ENCODE results near the gene CIDEC. TPM values are rescaled to one million over a fixed set of nuclear protein-coding genes. Genes with fewer than 3 reads are reported as not detected.

The CIDEC gene, protein sequence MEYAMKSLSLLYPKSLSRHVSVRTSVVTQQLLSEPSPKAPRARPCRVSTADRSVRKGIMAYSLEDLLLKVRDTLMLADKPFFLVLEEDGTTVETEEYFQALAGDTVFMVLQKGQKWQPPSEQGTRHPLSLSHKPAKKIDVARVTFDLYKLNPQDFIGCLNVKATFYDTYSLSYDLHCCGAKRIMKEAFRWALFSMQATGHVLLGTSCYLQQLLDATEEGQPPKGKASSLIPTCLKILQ
- total RNA-seq: not detected in 2 replicates

DNA sequence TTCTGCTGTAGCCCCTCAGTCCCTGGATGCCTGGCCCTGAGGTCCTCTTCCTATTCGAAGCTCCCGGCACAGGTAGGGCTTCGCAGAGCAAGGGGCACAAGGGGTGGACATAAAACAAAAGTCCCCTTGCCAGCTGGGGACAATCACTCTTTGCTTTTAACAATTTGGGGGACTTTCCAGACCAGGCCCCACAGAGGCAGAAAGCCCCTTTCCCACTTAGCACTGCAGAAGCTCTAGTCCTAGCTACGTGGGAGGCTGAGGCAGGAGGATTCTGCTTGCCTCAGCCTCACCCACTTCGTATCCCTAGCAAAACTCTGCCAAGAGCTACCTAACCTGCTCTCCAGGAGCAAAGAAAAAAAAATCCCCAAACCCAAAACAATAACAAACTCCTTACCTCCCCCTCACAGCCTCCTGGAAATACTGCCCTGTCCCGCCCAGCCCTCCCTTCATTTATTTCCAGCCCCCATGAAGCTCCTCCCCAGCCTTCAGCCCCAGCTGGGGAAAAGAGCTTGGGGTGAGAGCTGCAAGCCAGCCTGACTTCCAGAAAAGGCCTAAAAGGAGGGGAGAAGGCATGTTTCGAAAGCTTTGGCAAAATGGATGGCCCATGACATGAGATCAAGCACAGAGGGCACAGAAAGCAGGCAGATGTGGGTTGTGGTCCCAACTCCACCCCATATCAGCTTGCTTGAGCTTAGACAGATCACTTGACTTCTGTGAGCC lies at the start of gene CIDEC:
TSS of gene CIDEC (minus strand) at position 424 of the 720 bp plus-strand sequence. CDS start 1,767 bp downstream, outside the sequence.
- Mint-ChIP-seq H3K9me3 (no peaks in the 10 kb centered on the region), H3K4me3 (no peak within 1 kb of the TSS), H3K4me1 (no peaks in the 10 kb centered on the region), H3K27ac (no peak within 1 kb of the TSS), H3K36me3 (ENCODE audit: low read depth) (no peaks in the 10 kb centered on the region), H3K27me3 (peaks cover 2% of the 10 kb centered on the region)
- intact Hi-C loops (cut with micrococcal nuclease): no loop called here
- DNase-seq: no peak

DNA sequence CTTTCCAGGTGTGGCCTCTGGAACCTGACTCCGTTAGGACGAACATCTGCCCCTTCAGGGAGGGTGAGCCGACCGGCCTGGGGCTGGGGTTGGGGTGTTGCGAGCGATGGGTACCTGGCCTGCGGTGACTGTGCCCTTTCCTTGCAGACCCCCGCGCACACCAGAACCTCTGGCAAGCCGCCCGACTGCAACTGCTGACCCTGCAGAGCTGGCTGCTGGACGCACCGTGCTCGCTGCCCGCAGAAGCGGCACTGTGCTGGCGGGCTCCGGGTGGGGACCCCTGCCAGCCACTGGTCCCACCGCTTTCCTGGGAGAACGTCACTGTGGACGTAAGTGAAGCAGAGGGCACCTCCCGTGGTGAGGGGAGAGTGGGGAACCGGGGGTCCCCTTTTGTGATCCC lies 48.1 kb upstream of the CIDEC start:
- peaks cover 13% of the 10 kb centered on the region for H3K4me1 Mint-ChIP-seq
- DNase-seq: no peak

DNA sequence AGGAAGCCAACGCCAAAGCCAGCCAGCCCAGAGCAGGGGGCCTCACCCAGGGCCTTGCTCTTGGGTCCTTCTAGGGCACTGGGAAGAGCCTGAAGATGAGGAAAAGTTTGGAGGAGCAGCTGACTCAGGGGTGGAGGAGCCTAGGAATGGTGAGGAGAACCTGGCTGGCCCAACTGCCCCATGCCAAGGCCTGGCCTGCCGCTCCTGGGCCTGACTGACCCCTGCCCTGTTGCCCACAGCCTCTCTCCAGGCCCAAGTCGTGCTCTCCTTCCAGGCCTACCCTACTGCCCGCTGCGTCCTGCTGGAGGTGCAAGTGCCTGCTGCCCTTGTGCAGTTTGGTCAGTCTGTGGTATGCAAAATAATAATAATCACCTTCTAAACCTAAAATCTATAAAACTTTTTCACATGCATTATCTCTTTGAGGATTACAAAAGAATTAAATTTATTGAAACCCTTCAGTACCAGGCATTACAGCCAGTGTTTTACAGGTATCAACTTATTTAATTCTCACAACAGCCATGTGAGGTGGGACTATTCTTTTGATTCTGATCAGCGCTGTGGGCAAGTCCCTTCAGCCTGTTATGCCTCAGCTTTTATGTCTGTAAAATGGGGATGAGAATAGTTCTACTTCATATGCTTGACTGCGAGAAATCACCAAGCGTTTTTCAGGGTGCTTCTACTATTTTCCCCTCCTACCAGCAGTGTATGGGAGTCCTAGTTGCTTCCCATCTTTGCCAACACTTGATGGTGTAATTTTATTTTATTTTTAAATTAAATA lies 38.4 kb upstream of the CIDEC start:
- Mint-ChIP-seq H3K36me3 (ENCODE audit: low read depth) (no peaks in the 10 kb centered on the region), H3K27ac (no peak overlapping the region), H3K4me1 (peaks cover 11% of the 10 kb centered on the region), H3K27me3 (no peaks in the 10 kb centered on the region), H3K9me3 (no peaks in the 10 kb centered on the region), H3K4me3 (no peak overlapping the region)
- no peak for DNase-seq
- intact Hi-C loops (cut with micrococcal nuclease): no loop called here

More for the DNA sequence above, 48.1 kb upstream of the CIDEC start:
- Mint-ChIP-seq H3K27me3 (peaks cover 7% of the 10 kb centered on the region), H3K36me3 (ENCODE audit: low read depth) (no peaks in the 10 kb centered on the region), H3K27ac (no peak overlapping the region), H3K4me3 (no peak overlapping the region), H3K9me3 (no peaks in the 10 kb centered on the region)
- intact Hi-C loops (cut with micrococcal nuclease): no loop called here

DNA sequence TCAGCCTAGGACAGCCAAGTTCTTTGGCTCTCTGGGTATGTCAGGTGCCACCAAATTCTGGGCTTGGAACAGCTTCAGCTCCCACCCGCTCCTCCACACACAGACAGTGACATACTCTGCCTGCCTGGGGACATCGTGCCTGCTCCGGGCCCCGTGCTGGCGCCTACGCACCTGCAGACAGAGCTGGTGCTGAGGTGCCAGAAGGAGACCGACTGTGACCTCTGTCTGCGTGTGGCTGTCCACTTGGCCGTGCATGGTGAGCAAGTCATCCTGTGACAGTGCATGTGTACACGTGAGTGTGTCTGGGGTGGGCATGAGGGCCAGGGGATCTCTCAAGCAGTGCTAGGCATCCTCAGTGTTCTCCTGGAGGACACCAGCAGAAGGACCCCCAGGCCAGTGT lies 37.8 kb upstream of the CIDEC start:
- no peak overlapping the region for H3K4me3 Mint-ChIP-seq
- intact Hi-C loops (cut with micrococcal nuclease): loop anchor here (2.0 kb wide), 1 partner anchor 15 kb away; the partner anchor contains the start of gene IL17RE
- H3K36me3 Mint-ChIP-seq (ENCODE audit: low read depth): no peaks in the 10 kb centered on the region
- DNase-seq: no peak
- no peaks in the 10 kb centered on the region for H3K9me3 Mint-ChIP-seq
- H3K27ac Mint-ChIP-seq: no peak overlapping the region
- H3K27me3 Mint-ChIP-seq: no peaks in the 10 kb centered on the region
- H3K4me1 Mint-ChIP-seq: peaks cover 11% of the 10 kb centered on the region

DNA sequence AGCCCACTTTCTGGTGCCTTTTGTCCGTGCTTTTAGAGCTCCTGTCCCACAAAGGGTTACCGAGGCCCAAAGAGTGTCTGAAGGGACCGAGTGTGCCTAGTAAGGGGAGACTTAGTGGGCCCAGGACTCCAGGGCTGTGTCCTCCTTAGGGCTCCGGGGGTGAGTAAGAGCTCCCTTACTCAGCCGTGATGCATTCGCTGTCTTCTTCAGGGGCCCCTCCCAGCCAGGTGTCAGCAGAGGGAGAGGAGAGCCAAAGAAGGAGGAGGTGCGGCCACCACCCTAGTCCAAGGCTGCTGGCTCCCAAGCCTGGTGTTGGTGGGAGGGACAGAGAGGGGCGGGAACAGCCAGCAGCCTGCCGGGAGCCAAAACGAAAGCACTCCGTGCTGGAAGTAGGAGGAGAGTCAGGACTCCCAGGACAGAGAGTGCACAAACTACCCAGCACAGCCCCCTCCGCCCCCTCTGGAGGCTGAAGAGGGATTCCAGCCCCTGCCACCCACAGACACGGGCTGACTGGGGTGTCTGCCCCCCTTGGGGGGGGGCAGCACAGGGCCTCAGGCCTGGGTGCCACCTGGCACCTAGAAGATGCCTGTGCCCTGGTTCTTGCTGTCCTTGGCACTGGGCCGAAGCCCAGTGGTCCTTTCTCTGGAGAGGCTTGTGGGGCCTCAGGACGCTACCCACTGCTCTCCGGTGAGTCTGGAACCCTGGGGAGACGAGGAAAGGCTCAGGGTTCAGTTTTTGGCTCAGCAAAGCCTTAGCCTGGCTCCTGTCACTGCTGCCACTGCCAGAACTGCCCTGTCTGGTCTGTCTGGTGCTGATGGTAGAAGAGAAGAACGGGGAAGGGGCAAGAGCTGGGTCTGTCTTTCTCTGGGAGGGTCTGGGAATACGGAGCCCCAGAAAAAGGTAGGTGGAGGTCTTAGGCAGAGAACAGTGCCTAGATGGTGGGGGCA lies 37.0 kb upstream of the CIDEC start, which contains the start of gene IL17RC:
TSS of gene IL17RC (plus strand) at position 365 of the 947 bp plus-strand sequence. CDS start at position 583, 218 bp downstream.
- Mint-ChIP-seq H3K9me3 (no peaks in the 10 kb centered on the region), H3K4me1 (peaks cover 14% of the 10 kb centered on the region), H3K36me3 (ENCODE audit: low read depth) (peaks cover 2% of the 10 kb centered on the region), H3K27ac (peak within 1 kb of the TSS; percentile 71), H3K27me3 (peaks cover 2% of the 10 kb centered on the region), H3K4me3 (peak within 1 kb of the TSS; percentile 77)
- intact Hi-C loops (cut with micrococcal nuclease): loop anchor here (2.0 kb wide), 1 partner anchor 14 kb away; the partner anchor contains the start of gene IL17RE
- peak; percentile 73 for DNase-seq

DNA sequence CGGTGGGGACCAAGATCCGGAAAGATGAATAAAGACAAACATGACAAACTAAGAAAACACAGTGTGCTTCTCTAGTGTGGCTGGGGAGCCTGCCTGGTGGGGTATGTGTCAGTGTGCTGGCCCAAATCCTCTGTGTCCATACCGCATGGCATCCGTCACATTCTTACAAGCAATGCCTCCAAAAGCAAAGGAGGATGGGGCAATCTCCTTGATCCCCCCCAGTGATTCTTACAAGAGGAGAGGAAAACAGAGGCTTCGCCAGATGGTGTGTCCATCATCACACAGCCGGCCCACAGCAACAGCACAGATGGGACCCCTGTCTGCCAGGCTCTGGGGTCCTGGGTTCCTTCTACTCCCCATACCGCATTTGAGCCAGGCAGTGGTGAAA lies 36.3 kb upstream of the CIDEC start:
- no peak for DNase-seq
- H3K9me3 Mint-ChIP-seq: no peaks in the 10 kb centered on the region
- H3K27me3 Mint-ChIP-seq: peaks cover 2% of the 10 kb centered on the region
- H3K27ac Mint-ChIP-seq: peak overlapping the region; percentile 56
- H3K4me3 Mint-ChIP-seq: peak overlapping the region; percentile 77
- peaks cover 2% of the 10 kb centered on the region for H3K36me3 Mint-ChIP-seq (ENCODE audit: low read depth)
- peaks cover 14% of the 10 kb centered on the region for H3K4me1 Mint-ChIP-seq
- intact Hi-C loops (cut with micrococcal nuclease): loop anchor here (2.0 kb wide), 1 partner anchor 14 kb away; the partner anchor contains the start of gene IL17RE

DNA sequence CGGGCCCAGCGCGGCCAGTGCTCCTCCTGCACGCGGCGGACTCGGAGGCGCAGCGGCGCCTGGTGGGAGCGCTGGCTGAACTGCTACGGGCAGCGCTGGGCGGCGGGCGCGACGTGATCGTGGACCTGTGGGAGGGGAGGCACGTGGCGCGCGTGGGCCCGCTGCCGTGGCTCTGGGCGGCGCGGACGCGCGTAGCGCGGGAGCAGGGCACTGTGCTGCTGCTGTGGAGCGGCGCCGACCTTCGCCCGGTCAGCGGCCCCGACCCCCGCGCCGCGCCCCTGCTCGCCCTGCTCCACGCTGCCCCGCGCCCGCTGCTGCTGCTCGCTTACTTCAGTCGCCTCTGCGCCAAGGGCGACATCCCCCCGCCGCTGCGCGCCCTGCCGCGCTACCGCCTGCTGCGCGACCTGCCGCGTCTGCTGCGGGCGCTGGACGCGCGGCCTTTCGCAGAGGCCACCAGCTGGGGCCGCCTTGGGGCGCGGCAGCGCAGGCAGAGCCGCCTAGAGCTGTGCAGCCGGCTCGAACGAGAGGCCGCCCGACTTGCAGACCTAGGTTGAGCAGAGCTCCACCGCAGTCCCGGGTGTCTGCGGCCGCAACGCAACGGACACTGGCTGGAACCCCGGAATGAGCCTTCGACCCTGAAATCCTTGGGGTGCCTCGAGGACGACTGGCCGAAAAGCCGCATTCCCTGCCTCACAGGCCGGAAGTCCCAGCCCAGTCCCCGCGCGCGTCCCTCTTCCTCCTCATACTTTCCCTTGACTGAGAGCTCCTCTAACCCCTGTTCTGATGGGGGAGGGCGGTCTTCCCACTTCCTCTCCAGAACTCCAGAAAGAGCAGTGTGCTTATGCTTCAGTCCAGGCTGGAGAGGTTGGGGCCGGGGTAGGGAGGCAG lies 35.4 kb upstream of the CIDEC start:
- Mint-ChIP-seq H3K4me1 (peaks cover 14% of the 10 kb centered on the region), H3K9me3 (no peaks in the 10 kb centered on the region), H3K27me3 (peaks cover 2% of the 10 kb centered on the region), H3K4me3 (peak overlapping the region; percentile 77), H3K36me3 (ENCODE audit: low read depth) (peaks cover 2% of the 10 kb centered on the region), H3K27ac (peak overlapping the region; percentile 71)
- DNase-seq: peak; percentile 80
- intact Hi-C loops (cut with micrococcal nuclease): loop anchor here (1.0 to 2.0 kb wide), 3 partner anchors 13 to 25 kb away; partner anchors contain the start of genes CRELD1, IL17RE and JAGN1

DNA sequence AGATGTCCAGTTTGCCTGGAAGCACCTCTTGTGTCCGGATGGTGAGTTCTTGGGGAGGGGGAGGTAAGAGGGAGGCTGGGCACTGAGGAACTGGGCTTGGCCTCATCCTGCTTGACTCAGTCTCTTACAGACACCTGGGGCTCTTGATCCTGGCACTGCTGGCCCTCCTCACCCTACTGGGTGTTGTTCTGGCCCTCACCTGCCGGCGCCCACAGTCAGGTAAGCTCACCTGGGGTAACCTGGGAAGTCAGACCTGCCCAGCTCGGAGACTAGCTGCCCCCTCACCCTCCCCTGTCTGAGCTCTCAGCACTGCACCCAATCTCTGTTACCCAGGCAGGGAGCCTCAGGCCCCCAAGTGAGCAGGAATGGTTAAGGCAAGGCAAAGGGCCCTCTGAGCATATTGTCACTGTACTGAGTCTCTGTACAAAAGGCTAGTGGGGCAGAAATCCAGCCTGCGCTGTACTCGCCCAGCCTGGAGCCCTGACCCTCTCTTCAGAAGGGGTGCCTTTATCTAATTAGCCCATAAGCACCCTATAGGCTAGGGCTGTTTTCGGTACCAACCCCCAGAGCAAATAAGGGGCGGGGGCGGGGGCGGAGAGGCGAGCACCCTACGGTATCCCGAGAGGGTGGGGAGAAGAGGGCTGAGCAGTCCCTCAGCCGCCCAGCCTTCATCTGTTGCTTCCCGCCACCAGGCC lies 34.7 kb upstream of the CIDEC start:
- peaks cover 2% of the 10 kb centered on the region for H3K27me3 Mint-ChIP-seq
- intact Hi-C loops (cut with micrococcal nuclease): loop anchor here (1.0 to 2.0 kb wide), 2 partner anchors 19 to 24 kb away; partner anchors contain the start of genes CRELD1 and JAGN1
- H3K36me3 Mint-ChIP-seq (ENCODE audit: low read depth): peaks cover 2% of the 10 kb centered on the region
- H3K9me3 Mint-ChIP-seq: no peaks in the 10 kb centered on the region
- peak overlapping the region; percentile 77 for H3K4me3 Mint-ChIP-seq
- peak overlapping the region; percentile 29 for H3K27ac Mint-ChIP-seq
- peaks cover 16% of the 10 kb centered on the region for H3K4me1 Mint-ChIP-seq
- DNase-seq: no peak

DNA sequence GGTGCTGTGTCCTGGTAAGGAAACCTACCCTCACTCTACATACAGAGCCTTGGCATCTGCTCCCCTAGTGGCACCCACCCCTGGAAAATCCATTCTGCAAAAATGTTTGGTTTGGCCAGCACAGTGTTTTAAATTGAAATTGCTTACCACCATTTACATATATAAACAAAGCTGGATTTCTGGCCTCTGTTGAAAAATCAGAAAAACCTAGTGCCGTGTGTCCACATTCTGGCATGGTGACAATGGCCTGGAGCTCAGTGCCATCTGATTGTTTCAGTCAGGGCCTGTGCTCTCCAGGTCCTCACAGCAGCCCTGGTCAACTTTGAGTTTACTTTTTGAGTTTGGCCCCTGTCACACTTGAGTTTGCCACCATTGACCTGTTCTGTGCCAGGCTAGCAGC lies 34.0 kb upstream of the CIDEC start:
- no peaks in the 10 kb centered on the region for H3K9me3 Mint-ChIP-seq
- intact Hi-C loops (cut with micrococcal nuclease): loop anchor here (2.0 kb wide), 1 partner anchor 23 kb away; the partner anchor contains the start of gene JAGN1
- no peak overlapping the region for H3K4me3 Mint-ChIP-seq
- H3K27ac Mint-ChIP-seq: no peak overlapping the region
- no peak for DNase-seq
- peaks cover 23% of the 10 kb centered on the region for H3K4me1 Mint-ChIP-seq
- H3K36me3 Mint-ChIP-seq (ENCODE audit: low read depth): peaks cover 2% of the 10 kb centered on the region
- H3K27me3 Mint-ChIP-seq: peaks cover 2% of the 10 kb centered on the region

DNA sequence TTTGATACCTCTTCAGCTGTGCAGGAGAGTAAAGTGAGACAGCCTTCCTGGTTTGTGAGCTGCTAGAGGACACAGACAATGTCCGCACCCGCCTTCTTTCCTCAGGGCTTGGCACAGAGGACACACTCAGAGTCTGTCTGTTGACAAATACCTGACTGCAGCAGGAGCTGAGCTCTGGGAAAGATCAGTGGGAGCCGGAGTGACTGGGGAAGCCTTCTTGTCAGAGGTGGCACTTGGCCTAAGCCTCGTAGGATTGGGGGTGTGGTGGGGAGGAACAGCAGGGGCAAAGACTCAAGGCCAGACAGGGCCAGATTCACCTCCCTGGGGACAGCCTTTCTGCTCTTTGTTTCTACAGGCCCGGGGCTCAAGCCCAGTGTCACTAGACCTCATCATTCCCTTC lies 33.5 kb upstream of the CIDEC start:
- no peak overlapping the region for H3K27ac Mint-ChIP-seq
- intact Hi-C loops (cut with micrococcal nuclease): no loop called here
- no peak for DNase-seq
- H3K9me3 Mint-ChIP-seq: no peaks in the 10 kb centered on the region
- no peak overlapping the region for H3K4me3 Mint-ChIP-seq
- peaks cover 25% of the 10 kb centered on the region for H3K4me1 Mint-ChIP-seq
- peaks cover 2% of the 10 kb centered on the region for H3K27me3 Mint-ChIP-seq
- H3K36me3 Mint-ChIP-seq (ENCODE audit: low read depth): peaks cover 2% of the 10 kb centered on the region

DNA sequence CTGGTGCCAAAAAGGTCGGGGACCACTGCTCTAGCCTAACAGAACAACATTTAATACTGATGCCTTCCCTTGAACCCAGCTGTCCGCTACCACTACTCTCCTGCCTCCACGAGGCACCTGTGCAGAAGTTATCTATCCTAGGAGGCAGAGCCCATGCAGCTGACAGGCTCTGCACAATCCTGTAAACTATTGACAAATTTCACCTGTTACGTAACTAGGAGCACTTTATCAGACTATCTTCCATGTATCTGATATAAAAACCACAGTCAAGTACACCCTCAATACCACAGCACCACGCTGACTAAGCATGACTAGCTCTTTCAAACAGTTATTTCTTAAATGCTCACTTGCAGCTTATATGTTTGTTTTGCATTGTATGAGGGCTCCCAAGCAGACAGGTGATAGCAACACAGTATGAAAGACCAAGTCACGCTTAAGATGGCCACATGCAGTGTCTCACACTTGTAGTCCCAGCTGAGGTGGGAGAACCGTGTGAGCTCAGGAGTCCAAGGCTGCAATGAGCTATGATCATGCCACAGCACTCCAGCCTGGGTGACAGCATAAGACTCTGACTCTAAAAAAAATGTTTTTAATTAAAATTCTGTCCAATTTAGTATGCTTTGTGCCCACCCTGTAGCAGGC lies 32.4 kb upstream of the CIDEC start:
- Mint-ChIP-seq H3K4me1 (peaks cover 25% of the 10 kb centered on the region), H3K36me3 (ENCODE audit: low read depth) (peaks cover 2% of the 10 kb centered on the region), H3K4me3 (no peak overlapping the region), H3K9me3 (no peaks in the 10 kb centered on the region), H3K27ac (no peak overlapping the region), H3K27me3 (peaks cover 2% of the 10 kb centered on the region)
- intact Hi-C loops (cut with micrococcal nuclease): no loop called here
- no peak for DNase-seq

Data from activated CD4-positive, alpha-beta T cell treated with anti-CD3 and anti-CD28 coated beads, Interleukin-2, amount 10 ng/mL, durations not matched to agents 24 days and 14 days (primary cell).